WTC11 (cell line): ENCODE results near the gene TKT. TPM values are rescaled to one million over a fixed set of nuclear protein-coding genes. Genes with fewer than 3 reads are reported as not detected.

Experiments used
- ATAC-seq: fragments of 200-7000 bp; cut with Tn5 transposase; 2 replicates; pipeline ENCODE4 v1.10.0; 2021; ENCODE audit warnings: mild to moderate bottlenecking, moderate library complexity
- CTCF ChIA-PET: fragments of 300-600 bp; sonication (Branson Sonifier 250); formaldehyde crosslinking; loops from one replicate; lab custom pipeline; 2021; ENCODE audit warnings: antibody characterized with exemption; lab: Charles Lee
- POLR2A ChIA-PET: fragments of 350-600 bp; sonication (Branson Sonifier 250); formaldehyde crosslinking; loops from one replicate; lab custom pipeline; 2021; ENCODE audit warnings: antibody characterized with exemption; lab: Charles Lee
- DNase-seq: peaks from one replicate; pipeline ENCODE4 v3.0.0; 2021; ENCODE audit warnings: low spot score
- H3K27ac Mint-ChIP-seq: 2 replicates; pipeline ENCODE4 v1.8.0; 2021; ENCODE audit warnings: mixed read lengths
- H3K27me3 Mint-ChIP-seq: 2 replicates; pipeline ENCODE4 v1.8.0; 2021; ENCODE audit warnings: low read depth, mild to moderate bottlenecking, moderate library complexity, mixed read lengths
- H3K36me3 Mint-ChIP-seq: 2 replicates; pipeline ENCODE4 v1.8.0; 2021; ENCODE audit warnings: mixed read lengths
- H3K4me1 Mint-ChIP-seq: 2 replicates; pipeline ENCODE4 v1.8.0; 2022; ENCODE audit warnings: mixed read lengths
- H3K4me3 Mint-ChIP-seq: 2 replicates; pipeline ENCODE4 v1.8.0; 2021; ENCODE audit warnings: mild to moderate bottlenecking, moderate library complexity, mixed read lengths
- H3K9me3 Mint-ChIP-seq: 2 replicates; pipeline ENCODE4 v1.8.0; 2021; ENCODE audit warnings: mixed read lengths
- ATF2 ChIP-seq: sonication (generic); formaldehyde crosslinking; IDR thresholded peaks from 2 replicates; pipeline ENCODE4 v1.8.1; 2022; ENCODE audit warnings: low read depth, missing genetic modification reagents, borderline replicate concordance
- CREM ChIP-seq: sonication (generic); formaldehyde crosslinking; IDR thresholded peaks from 2 replicates; pipeline ENCODE4 v1.8.1; 2022; ENCODE audit warnings: mild to moderate bottlenecking, missing genetic modification reagents, moderate library complexity
- ETV6 ChIP-seq: sonication (generic); formaldehyde crosslinking; IDR thresholded peaks from 2 replicates; pipeline ENCODE4 v1.8.1; 2022; ENCODE audit warnings: mild to moderate bottlenecking, missing genetic modification reagents
- FOXK1 ChIP-seq: sonication (generic); formaldehyde crosslinking; IDR thresholded peaks from 2 replicates; pipeline ENCODE4 v1.8.0; 2022; ENCODE audit warnings: mild to moderate bottlenecking, moderate library complexity, missing genetic modification reagents
- FOXP1 ChIP-seq: sonication (generic); formaldehyde crosslinking; IDR thresholded peaks from 2 replicates; pipeline ENCODE4 v1.8.0; 2022; ENCODE audit warnings: missing genetic modification reagents, mild to moderate bottlenecking, moderate library complexity, borderline replicate concordance
- GRHL2 ChIP-seq: fragments of 250-450 bp; sonication (Bioruptor Pico); IDR thresholded peaks from 2 replicates; pipeline ENCODE4 v1.8.0; 2022; ENCODE audit warnings: mild to moderate bottlenecking, moderate library complexity; ENCODE audit not compliant: insufficient replicate concordance, severe bottlenecking
- KAT7 ChIP-seq: sonication (generic); formaldehyde crosslinking; IDR thresholded peaks from 2 replicates; pipeline ENCODE4 v1.8.1; 2023; ENCODE audit warnings: missing genetic modification reagents, mild to moderate bottlenecking, borderline replicate concordance
- MYBL2 ChIP-seq: sonication (generic); formaldehyde crosslinking; IDR thresholded peaks from 2 replicates; pipeline ENCODE4 v1.8.1; 2023; ENCODE audit warnings: mild to moderate bottlenecking, moderate library complexity, missing genetic modification reagents
- NR2C2 ChIP-seq: sonication (generic); formaldehyde crosslinking; IDR thresholded peaks from 2 replicates; pipeline ENCODE4 v1.8.0; 2022; ENCODE audit warnings: mild to moderate bottlenecking, missing genetic modification reagents
- STAT6 ChIP-seq: sonication (generic); formaldehyde crosslinking; conservative IDR thresholded peaks from 2 replicates; pipeline ENCODE4 v1.8.1; 2023; ENCODE audit warnings: mild to moderate bottlenecking, low read depth, missing genetic modification reagents, moderate library complexity
- TEAD4 ChIP-seq: sonication (generic); formaldehyde crosslinking; IDR thresholded peaks from 2 replicates; pipeline ENCODE4 v1.8.0; 2022; ENCODE audit warnings: mild to moderate bottlenecking, missing genetic modification reagents
- ZBTB21 ChIP-seq: sonication (generic); formaldehyde crosslinking; IDR thresholded peaks from 2 replicates; pipeline ENCODE4 v1.8.1; 2023; ENCODE audit warnings: mild to moderate bottlenecking, missing genetic modification reagents, borderline replicate concordance
- ZNF263 ChIP-seq: sonication (generic); formaldehyde crosslinking; IDR thresholded peaks from 2 replicates; pipeline ENCODE4 v1.8.1; 2022; ENCODE audit warnings: low read depth, mild to moderate bottlenecking, moderate library complexity, missing genetic modification reagents
- ZNF317 ChIP-seq: sonication (generic); formaldehyde crosslinking; IDR thresholded peaks from 2 replicates; pipeline ENCODE4 v1.8.1; 2023; ENCODE audit warnings: low read depth, mild to moderate bottlenecking, moderate library complexity, missing genetic modification reagents, borderline replicate concordance
- ZNF396 ChIP-seq: fragments of 250-450 bp; sonication (Bioruptor Pico); IDR thresholded peaks from 2 replicates; pipeline ENCODE4 v1.8.0; 2021; ENCODE audit warnings: mild to moderate bottlenecking, moderate library complexity, borderline replicate concordance
- ZNF532 ChIP-seq: fragments of 250-450 bp; sonication (Bioruptor Pico); IDR thresholded peaks from 2 replicates; pipeline ENCODE4 v1.9.0; 2021; ENCODE audit warnings: mild to moderate bottlenecking, borderline replicate concordance
- total RNA-seq: library from RNA; stranded (reverse); gene quantifications from 3 replicates; pipeline ENCODE4 v1.2.3, GENCODE V29; 2021
- TF ChIP-seq, protein P1 (sequence below): fragments of 250-450 bp; sonication (Bioruptor Pico); IDR thresholded peaks from 2 replicates; pipeline ENCODE4 v1.9.0; 2021; ENCODE audit warnings: mild to moderate bottlenecking
- TF ChIP-seq, protein P2 (sequence below): sonication (generic); formaldehyde crosslinking; IDR thresholded peaks from 2 replicates; pipeline ENCODE4 v1.8.0; 2023; ENCODE audit warnings: mild to moderate bottlenecking, missing genetic modification reagents
- TF ChIP-seq, protein P3 (sequence below): sonication (generic); formaldehyde crosslinking; IDR thresholded peaks from 2 replicates; pipeline ENCODE4 v1.8.1; 2022; ENCODE audit warnings: mild to moderate bottlenecking, missing genetic modification reagents, moderate library complexity, borderline replicate concordance
- TF ChIP-seq, protein P4 (sequence below): sonication (generic); formaldehyde crosslinking; IDR thresholded peaks from 2 replicates; pipeline ENCODE4 v1.8.1; 2023; ENCODE audit warnings: mild to moderate bottlenecking, missing genetic modification reagents, moderate library complexity

The TKT gene
- total RNA-seq, 1 experiment from 2014 or later, result 1,040 TPM

DNA sequence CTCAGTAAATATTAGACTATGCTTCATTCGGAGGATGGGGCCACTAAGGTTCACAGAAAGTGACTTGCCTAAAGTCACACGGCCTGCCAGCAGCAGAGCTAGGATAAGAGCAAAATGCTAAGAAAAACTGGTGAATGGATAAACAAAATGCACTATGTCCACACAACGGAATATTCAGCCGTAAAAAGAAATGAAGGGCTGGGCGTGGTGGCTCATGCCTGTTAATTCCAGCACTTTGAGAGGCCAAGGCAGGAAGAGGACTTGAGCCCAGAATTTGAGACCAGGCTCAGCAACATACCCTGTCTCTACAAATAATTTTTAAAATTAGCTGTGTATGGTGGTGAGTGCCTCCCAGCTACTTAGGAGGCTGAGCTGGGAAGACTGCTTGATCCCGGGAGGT is 7.7 kb downstream of the TKT start:
- Mint-ChIP-seq H3K36me3 (peaks cover 10% of the 10 kb centered on the region), H3K27ac (peak overlapping the region; percentile 88), H3K9me3 (no peaks in the 10 kb centered on the region), H3K27me3 (no peaks in the 10 kb centered on the region), H3K4me1 (peaks cover 91% of the 10 kb centered on the region), H3K4me3 (no peak overlapping the region)
- TF ChIP-seq MYBL2, result no peak
- TF ChIP-seq KAT7 (CRISPR knock-in tag), result no peak
- TF ChIP-seq, protein P1, sequence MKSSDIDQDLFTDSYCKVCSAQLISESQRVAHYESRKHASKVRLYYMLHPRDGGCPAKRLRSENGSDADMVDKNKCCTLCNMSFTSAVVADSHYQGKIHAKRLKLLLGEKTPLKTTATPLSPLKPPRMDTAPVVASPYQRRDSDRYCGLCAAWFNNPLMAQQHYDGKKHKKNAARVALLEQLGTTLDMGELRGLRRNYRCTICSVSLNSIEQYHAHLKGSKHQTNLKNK (CRISPR knock-in tag), result no peak
- TF ChIP-seq ZNF396, result no peak
- TF ChIP-seq, protein P2, sequence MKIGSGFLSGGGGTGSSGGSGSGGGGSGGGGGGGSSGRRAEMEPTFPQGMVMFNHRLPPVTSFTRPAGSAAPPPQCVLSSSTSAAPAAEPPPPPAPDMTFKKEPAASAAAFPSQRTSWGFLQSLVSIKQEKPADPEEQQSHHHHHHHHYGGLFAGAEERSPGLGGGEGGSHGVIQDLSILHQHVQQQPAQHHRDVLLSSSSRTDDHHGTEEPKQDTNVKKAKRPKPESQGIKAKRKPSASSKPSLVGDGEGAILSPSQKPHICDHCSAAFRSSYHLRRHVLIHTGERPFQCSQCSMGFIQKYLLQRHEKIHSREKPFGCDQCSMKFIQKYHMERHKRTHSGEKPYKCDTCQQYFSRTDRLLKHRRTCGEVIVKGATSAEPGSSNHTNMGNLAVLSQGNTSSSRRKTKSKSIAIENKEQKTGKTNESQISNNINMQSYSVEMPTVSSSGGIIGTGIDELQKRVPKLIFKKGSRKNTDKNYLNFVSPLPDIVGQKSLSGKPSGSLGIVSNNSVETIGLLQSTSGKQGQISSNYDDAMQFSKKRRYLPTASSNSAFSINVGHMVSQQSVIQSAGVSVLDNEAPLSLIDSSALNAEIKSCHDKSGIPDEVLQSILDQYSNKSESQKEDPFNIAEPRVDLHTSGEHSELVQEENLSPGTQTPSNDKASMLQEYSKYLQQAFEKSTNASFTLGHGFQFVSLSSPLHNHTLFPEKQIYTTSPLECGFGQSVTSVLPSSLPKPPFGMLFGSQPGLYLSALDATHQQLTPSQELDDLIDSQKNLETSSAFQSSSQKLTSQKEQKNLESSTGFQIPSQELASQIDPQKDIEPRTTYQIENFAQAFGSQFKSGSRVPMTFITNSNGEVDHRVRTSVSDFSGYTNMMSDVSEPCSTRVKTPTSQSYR (CRISPR knock-in tag), result no peak
- TF ChIP-seq CREM (CRISPR knock-in tag), result no peak
- no peak for TF ChIP-seq FOXK1 (CRISPR knock-in tag)
- no peak for TF ChIP-seq STAT6 (CRISPR knock-in tag)
- TF ChIP-seq ETV6 (CRISPR knock-in tag), result no peak
- TF ChIP-seq FOXP1 (CRISPR knock-in tag), result no peak
- no peak for TF ChIP-seq ZBTB21 (CRISPR knock-in tag)
- TF ChIP-seq, protein P3, sequence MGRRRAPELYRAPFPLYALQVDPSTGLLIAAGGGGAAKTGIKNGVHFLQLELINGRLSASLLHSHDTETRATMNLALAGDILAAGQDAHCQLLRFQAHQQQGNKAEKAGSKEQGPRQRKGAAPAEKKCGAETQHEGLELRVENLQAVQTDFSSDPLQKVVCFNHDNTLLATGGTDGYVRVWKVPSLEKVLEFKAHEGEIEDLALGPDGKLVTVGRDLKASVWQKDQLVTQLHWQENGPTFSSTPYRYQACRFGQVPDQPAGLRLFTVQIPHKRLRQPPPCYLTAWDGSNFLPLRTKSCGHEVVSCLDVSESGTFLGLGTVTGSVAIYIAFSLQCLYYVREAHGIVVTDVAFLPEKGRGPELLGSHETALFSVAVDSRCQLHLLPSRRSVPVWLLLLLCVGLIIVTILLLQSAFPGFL (CRISPR knock-in tag), result no peak
- DNase-seq (no peak), ATAC-seq (no peak)
- ChIA-PET CTCF (interaction anchor here (1.3 kb wide), 1 partner anchor 15 kb away, joined by 3 read pairs; no protein-coding TSS in a partner anchor), POLR2A (no interaction called here)

DNA sequence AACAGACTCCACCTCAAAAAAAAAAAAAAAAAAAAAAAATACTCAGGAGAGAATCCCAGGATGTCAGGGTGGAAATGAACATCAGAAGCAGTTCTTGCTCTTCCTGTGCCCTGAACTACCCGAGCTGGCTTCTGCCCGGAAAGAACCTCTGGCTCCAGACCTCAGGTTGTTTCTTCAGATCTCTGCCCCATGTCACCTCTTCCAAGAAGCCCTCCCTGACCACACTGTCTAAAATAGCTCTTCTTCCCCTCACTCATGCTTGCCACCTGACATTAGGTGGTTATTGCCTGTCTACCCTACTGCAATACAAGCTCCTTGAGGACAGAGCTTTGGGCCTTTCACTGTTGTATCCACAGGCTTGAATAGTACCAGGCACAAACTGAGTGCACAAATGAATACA is 8.2 kb downstream of the TKT start:
- Mint-ChIP-seq H3K27ac (peak overlapping the region; percentile 88), H3K4me3 (0 out of 2 replicates have a peak overlapping the region, but pooled peaks have one; percentile 17), H3K9me3 (no peaks in the 10 kb centered on the region), H3K27me3 (no peaks in the 10 kb centered on the region), H3K4me1 (peaks cover 91% of the 10 kb centered on the region), H3K36me3 (peaks cover 10% of the 10 kb centered on the region)
- DNase-seq, result no peak
- CTCF ChIA-PET, result no interaction called here
- POLR2A ChIA-PET, result interaction anchor here (0.6 to 1.1 kb wide), 2 partner anchors 13 to 28 kb away, joined by 4 to 8 read pairs; no protein-coding TSS in a partner anchor
- no peak for ATAC-seq
- TF ChIP-seq GRHL2 (CRISPR knock-in tag) (no peak), ZNF532 (CRISPR knock-in tag) (no peak), NR2C2 (CRISPR knock-in tag) (no peak), ZNF317 (CRISPR knock-in tag) (no peak), ZNF263 (no peak), ATF2 (CRISPR knock-in tag) (no peak), TEAD4 (CRISPR knock-in tag) (no peak)
- TF ChIP-seq, protein P4, sequence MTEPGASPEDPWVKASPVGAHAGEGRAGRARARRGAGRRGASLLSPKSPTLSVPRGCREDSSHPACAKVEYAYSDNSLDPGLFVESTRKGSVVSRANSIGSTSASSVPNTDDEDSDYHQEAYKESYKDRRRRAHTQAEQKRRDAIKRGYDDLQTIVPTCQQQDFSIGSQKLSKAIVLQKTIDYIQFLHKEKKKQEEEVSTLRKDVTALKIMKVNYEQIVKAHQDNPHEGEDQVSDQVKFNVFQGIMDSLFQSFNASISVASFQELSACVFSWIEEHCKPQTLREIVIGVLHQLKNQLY (CRISPR knock-in tag), result no peak
